MM.1S (cell line): ENCODE data around the gene MBTD1.

Experiments used
- DNase-seq: peaks from one replicate; pipeline ENCODE4 v3.0.0-alpha.2; 2015
- H2AFZ ChIP-seq: fragments of 300-600 bp; sonication (generic); 2 replicates; pipeline ENCODE4 v1.6.0; 2016; ENCODE audit warnings: antibody characterized with exemption, low read length
- H3F3A ChIP-seq: fragments of 300-600 bp; sonication (generic); 2 replicates; pipeline ENCODE4 v1.6.1; 2016; ENCODE audit warnings: mild to moderate bottlenecking, antibody characterized with exemption, low read length, moderate library complexity, mixed read lengths; ENCODE audit not compliant: insufficient read depth
- H3K27ac ChIP-seq: fragments of 300-600 bp; sonication (generic); 2 replicates; pipeline ENCODE4 v1.5.1; 2016; ENCODE audit warnings: mild to moderate bottlenecking, low read length
- H3K27me3 ChIP-seq: fragments of 300-600 bp; sonication (generic); replicated peaks from 2 replicates; pipeline ENCODE4 v1.6.0; 2016; ENCODE audit warnings: low read length; ENCODE audit not compliant: insufficient read depth
- H3K36me3 ChIP-seq: fragments of 300-600 bp; sonication (generic); replicated peaks from 2 replicates; pipeline ENCODE4 v1.6.1; 2016; ENCODE audit warnings: mild to moderate bottlenecking, low read length, mixed read lengths; ENCODE audit not compliant: insufficient read depth
- H3K4me1 ChIP-seq: fragments of 300-600 bp; sonication (generic); 2 replicates; pipeline ENCODE4 v1.6.1; 2016; ENCODE audit warnings: low read length, mixed read lengths
- H3K4me2 ChIP-seq: fragments of 300-600 bp; sonication (generic); 2 replicates; pipeline ENCODE4 v1.6.0; 2016; ENCODE audit warnings: low read depth, low read length
- H3K4me3 ChIP-seq: fragments of 300-600 bp; sonication (generic); 2 replicates; pipeline ENCODE4 v1.5.1; 2016; ENCODE audit warnings: low read length, mixed read lengths
- H3K79me2 ChIP-seq: fragments of 300-600 bp; sonication (generic); 2 replicates; pipeline ENCODE4 v1.6.1; 2016; ENCODE audit warnings: mixed run types, low read length, mixed read lengths
- H3K9ac ChIP-seq: fragments of 300-600 bp; sonication (generic); 2 replicates; pipeline ENCODE4 v1.6.1; 2016; ENCODE audit warnings: low read length, mixed read lengths
- H3K9me2 ChIP-seq: fragments of 300-600 bp; sonication (generic); replicated peaks from 2 replicates; pipeline ENCODE4 v1.6.1; 2016; ENCODE audit warnings: mild to moderate bottlenecking, low read length, mixed read lengths; ENCODE audit not compliant: insufficient read depth
- H3K9me3 ChIP-seq: fragments of 300-600 bp; sonication (generic); replicated peaks from 2 replicates; pipeline ENCODE4 v1.6.1; 2016; ENCODE audit warnings: mild to moderate bottlenecking, low read length, mixed read lengths; ENCODE audit not compliant: insufficient read depth
- H4K20me1 ChIP-seq: fragments of 300-600 bp; sonication (generic); 2 replicates; pipeline ENCODE4 v1.6.1; 2016; ENCODE audit warnings: mild to moderate bottlenecking, low read length, moderate library complexity, mixed read lengths; ENCODE audit not compliant: insufficient read depth
- EZH2 ChIP-seq: fragments of 300-600 bp; sonication (generic); optimal IDR thresholded peaks from 2 replicates; pipeline ENCODE3; 2017; ENCODE audit warnings: low read depth, mild to moderate bottlenecking, antibody characterized with exemption, low read length, mixed read lengths
- EZH2phosphoT487 ChIP-seq: fragments of 300-600 bp; sonication (generic); IDR thresholded peaks from 2 replicates; pipeline ENCODE4 v1.6.1; 2018; ENCODE audit warnings: antibody characterized with exemption, low read length
- TF ChIP-seq, protein P1 (sequence below): fragments of 300-600 bp; sonication (generic); IDR thresholded peaks from 2 replicates; pipeline ENCODE4 v1.5.1; 2016; ENCODE audit warnings: antibody characterized with exemption, low read length, mixed read lengths

MBTD1 gene

GRCh38 chr17:51244041-51244440 lies 15.8 kb downstream of the MBTD1 start:
- no peaks in the 10 kb centered on the region for H3K36me3 ChIP-seq
- TF ChIP-seq EZH2, result no peak
- TF ChIP-seq, protein P1, sequence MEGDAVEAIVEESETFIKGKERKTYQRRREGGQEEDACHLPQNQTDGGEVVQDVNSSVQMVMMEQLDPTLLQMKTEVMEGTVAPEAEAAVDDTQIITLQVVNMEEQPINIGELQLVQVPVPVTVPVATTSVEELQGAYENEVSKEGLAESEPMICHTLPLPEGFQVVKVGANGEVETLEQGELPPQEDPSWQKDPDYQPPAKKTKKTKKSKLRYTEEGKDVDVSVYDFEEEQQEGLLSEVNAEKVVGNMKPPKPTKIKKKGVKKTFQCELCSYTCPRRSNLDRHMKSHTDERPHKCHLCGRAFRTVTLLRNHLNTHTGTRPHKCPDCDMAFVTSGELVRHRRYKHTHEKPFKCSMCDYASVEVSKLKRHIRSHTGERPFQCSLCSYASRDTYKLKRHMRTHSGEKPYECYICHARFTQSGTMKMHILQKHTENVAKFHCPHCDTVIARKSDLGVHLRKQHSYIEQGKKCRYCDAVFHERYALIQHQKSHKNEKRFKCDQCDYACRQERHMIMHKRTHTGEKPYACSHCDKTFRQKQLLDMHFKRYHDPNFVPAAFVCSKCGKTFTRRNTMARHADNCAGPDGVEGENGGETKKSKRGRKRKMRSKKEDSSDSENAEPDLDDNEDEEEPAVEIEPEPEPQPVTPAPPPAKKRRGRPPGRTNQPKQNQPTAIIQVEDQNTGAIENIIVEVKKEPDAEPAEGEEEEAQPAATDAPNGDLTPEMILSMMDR, result no peak
- no peak for TF ChIP-seq EZH2phosphoT487
- H2AFZ ChIP-seq, result no peak overlapping the region
- H3K4me2 ChIP-seq, result no peak overlapping the region
- H3K9me3 ChIP-seq, result no peaks in the 10 kb centered on the region
- no peak overlapping the region for H3K27ac ChIP-seq
- DNase-seq, result no peak
- no peaks in the 10 kb centered on the region for H3K4me1 ChIP-seq
- no peaks in the 10 kb centered on the region for H3K27me3 ChIP-seq
- H4K20me1 ChIP-seq, result no peaks in the 10 kb centered on the region
- no peaks in the 10 kb centered on the region for H3K79me2 ChIP-seq
- no peaks in the 10 kb centered on the region for H3K9me2 ChIP-seq
- H3K4me3 ChIP-seq, result no peak overlapping the region
- H3F3A ChIP-seq, result no peaks in the 10 kb centered on the region
- no peak overlapping the region for H3K9ac ChIP-seq

DNA sequence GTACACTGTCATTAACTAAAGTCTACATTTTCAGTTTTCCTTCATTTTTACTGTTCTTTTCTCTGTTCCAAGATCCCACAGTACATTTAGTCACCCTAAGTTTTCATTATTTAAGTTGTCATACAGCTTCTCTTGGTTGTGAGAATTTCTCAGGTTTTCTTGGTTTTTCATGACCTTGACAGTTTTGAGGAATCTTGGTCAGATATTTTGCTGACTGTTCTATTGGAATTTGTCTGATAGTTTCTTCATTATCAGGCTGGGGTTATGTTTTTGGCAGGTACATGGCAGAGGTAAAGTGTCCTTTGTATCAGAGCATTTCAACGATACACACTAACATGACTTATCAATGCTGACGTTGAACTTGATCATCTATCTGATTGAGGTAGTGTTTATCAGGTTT lies 19.6 kb downstream of the MBTD1 start:
- Histone ChIP-seq H3K4me2 (no peak overlapping the region), H3K4me1 (no peaks in the 10 kb centered on the region), H3K27me3 (no peaks in the 10 kb centered on the region), H4K20me1 (no peaks in the 10 kb centered on the region), H3K79me2 (peaks cover 25% of the 10 kb centered on the region), H3K4me3 (no peak overlapping the region), H3K9ac (no peak overlapping the region), H3F3A (no peaks in the 10 kb centered on the region), H3K9me2 (no peaks in the 10 kb centered on the region), H2AFZ (no peak overlapping the region), H3K9me3 (no peaks in the 10 kb centered on the region), H3K27ac (no peak overlapping the region), H3K36me3 (no peaks in the 10 kb centered on the region)
- TF ChIP-seq EZH2 (no peak), EZH2phosphoT487 (no peak)
- TF ChIP-seq, protein P1, result no peak
- DNase-seq, result no peak

GRCh38 chr17:51238255-51238887 lies 21.5 kb downstream of the MBTD1 start:
- Histone ChIP-seq H3K79me2 (peaks cover 42% of the 10 kb centered on the region), H3K36me3 (no peaks in the 10 kb centered on the region), H4K20me1 (no peaks in the 10 kb centered on the region), H3K9ac (no peak overlapping the region), H3K4me3 (no peak overlapping the region), H3K4me2 (no peak overlapping the region), H3K9me3 (no peaks in the 10 kb centered on the region), H3K4me1 (no peaks in the 10 kb centered on the region), H3F3A (no peaks in the 10 kb centered on the region), H3K27me3 (no peaks in the 10 kb centered on the region), H3K27ac (no peak overlapping the region), H3K9me2 (no peaks in the 10 kb centered on the region), H2AFZ (no peak overlapping the region)
- no peak for DNase-seq
- TF ChIP-seq EZH2, result no peak
- TF ChIP-seq, protein P1, result no peak
- no peak for TF ChIP-seq EZH2phosphoT487
